ENCODE data around the gene CRLF2.
"Not testable (repeated sequence)": the region's sequence is repeated elsewhere in the genome, so short reads cannot be mapped to it uniquely, and the experiment has no call there.

CRLF2 gene

GRCh38 chrX:1212532-1212931, at the start of gene CRLF2:
CRLF2 (minus strand) TSS chrX:1212649; CDS start chrX:1212634, 15 bp downstream.
- DNase-seq = peak in 1 of 2 experiments; percentile 45

GRCh38 chrX:1261771-1262170, 49.3 kb upstream of the CRLF2 start:
- DNase-seq = not testable (repeated sequence)

GRCh38 chrX:1261285-1261684, 48.8 kb upstream of the CRLF2 start:
- DNase-seq = no peak

- DNase-seq = no peak
Observed at GRCh38 chrX:1252861-1253260, 40.4 kb upstream of the CRLF2 start.

GRCh38 chrX:1249101-1249887, 36.8 kb upstream of the CRLF2 start:
- DNase-seq = peak; percentile 49 to 56

- DNase-seq = peak in 1 of 2 experiments; percentile 46
Observed at GRCh38 chrX:1248331-1249061, 36.0 kb upstream of the CRLF2 start.

- DNase-seq = peak; percentile 95 to 96
Observed at GRCh38 chrX:1246816-1247215, 34.4 kb upstream of the CRLF2 start.

- DNase-seq = no peak
Observed at GRCh38 chrX:1244164-1245076, 32.0 kb upstream of the CRLF2 start.

GRCh38 chrX:1242891-1243402, 30.5 kb upstream of the CRLF2 start:
- peak; percentile 39 to 52 for DNase-seq

- DNase-seq = not testable (repeated sequence)
Observed at GRCh38 chrX:1240551-1240950, 28.1 kb upstream of the CRLF2 start.

GRCh38 chrX:1239681-1240142, 27.3 kb upstream of the CRLF2 start:
- peak; percentile 45 to 62 for DNase-seq

- DNase-seq = no peak
Observed at GRCh38 chrX:1231850-1232465, 19.5 kb upstream of the CRLF2 start.

- not testable (repeated sequence) for DNase-seq
Observed at GRCh38 chrX:1228101-1228500, 15.7 kb upstream of the CRLF2 start.

- DNase-seq = no peak
Observed at GRCh38 chrX:1226249-1226648, 13.8 kb upstream of the CRLF2 start.

- DNase-seq = peak in 1 of 2 experiments; percentile 34
Observed at GRCh38 chrX:1224954-1225353, 12.5 kb upstream of the CRLF2 start.

GRCh38 chrX:1223242-1223600, 10.8 kb upstream of the CRLF2 start:
- no peak for DNase-seq

GRCh38 chrX:1222531-1223241, 10.2 kb upstream of the CRLF2 start:
- no peak for DNase-seq

- no peak for DNase-seq
Observed at GRCh38 chrX:1221296-1221845, 8.9 kb upstream of the CRLF2 start.

GRCh38 chrX:1218286-1218685, 5.8 kb upstream of the CRLF2 start:
- no peak for DNase-seq

- DNase-seq = no peak
Observed at GRCh38 chrX:1215123-1215823, 2.8 kb upstream of the CRLF2 start.

- no peak for DNase-seq
Observed at GRCh38 chrX:1213971-1214370, 1.5 kb upstream of the CRLF2 start.

Data from activated CD4-positive, alpha-beta T cell treated with anti-CD3 and anti-CD28 coated beads, Interleukin-2, amount 50 U/mL, for 48 hours (primary cell).